PFSK-1 (cell line): ENCODE results near the gene FTL.

Source experiments
- FOXP2 ChIP-seq: optimal IDR thresholded peaks from 2 replicates; pipeline ENCODE3; 2011; ENCODE audit warnings: borderline replicate concordance, control low read depth, inconsistent platforms; ENCODE audit not compliant: insufficient read depth; ENCODE audit errors: extremely low read length, extremely low read depth
- POLR2AphosphoS5 ChIP-seq: IDR thresholded peaks from 2 replicates; pipeline ENCODE4 v1.6.1; 2012; ENCODE audit warnings: low read depth, mild to moderate bottlenecking, control low read depth, low read length, moderate library complexity
- REST ChIP-seq, 2 experiments: IDR thresholded peaks; 2 replicates each; pipeline versions ENCODE4 v1.6.1 to v1.8.0; 2011 to 2012; ENCODE audit warnings: low read depth in 2 of 2, low read length in 2 of 2, control low read depth in 1 of 2, inconsistent platforms in 1 of 2, mild to moderate bottlenecking in 1 of 2, moderate library complexity in 1 of 2; ENCODE audit not compliant: insufficient read depth in 1 of 2
- SIN3A ChIP-seq: IDR thresholded peaks from 2 replicates; pipeline ENCODE4 v1.6.1; 2012; ENCODE audit warnings: mild to moderate bottlenecking, low read length, moderate library complexity, borderline replicate concordance; ENCODE audit not compliant: insufficient read depth
- TAF1 ChIP-seq: IDR thresholded peaks from 2 replicates; pipeline ENCODE4 v1.6.1; 2012; ENCODE audit warnings: low read length, control low read depth, borderline replicate concordance; ENCODE audit not compliant: insufficient read depth

- TF ChIP-seq SIN3A (no peak), TAF1 (no peak), REST (IDR thresholded peaks at IDR 0.05; ENCODE audit: insufficient read depth in 1 of 2, low read depth in 2 of 2, low read length in 2 of 2) (no peak), POLR2AphosphoS5 (no peak), FOXP2 (no peak)
Measured at GRCh38 chr19:48940902-48941301, 24.2 kb upstream of the FTL start.
